MM.1S (cell line): ENCODE data around the gene TSPAN17.
"Not testable (repeated sequence)": the region's sequence is repeated elsewhere in the genome, so short reads cannot be mapped to it uniquely, and the experiment has no call there.

Experiments used
- DNase-seq: peaks from one replicate; pipeline ENCODE4 v3.0.0-alpha.2; 2015
- H2AFZ ChIP-seq: fragments of 300-600 bp; sonication (generic); 2 replicates; pipeline ENCODE4 v1.6.0; 2016; ENCODE audit warnings: antibody characterized with exemption, low read length
- H3F3A ChIP-seq: fragments of 300-600 bp; sonication (generic); 2 replicates; pipeline ENCODE4 v1.6.1; 2016; ENCODE audit warnings: mild to moderate bottlenecking, antibody characterized with exemption, low read length, moderate library complexity, mixed read lengths; ENCODE audit not compliant: insufficient read depth
- H3K27ac ChIP-seq: fragments of 300-600 bp; sonication (generic); 2 replicates; pipeline ENCODE4 v1.5.1; 2016; ENCODE audit warnings: mild to moderate bottlenecking, low read length
- H3K27me3 ChIP-seq: fragments of 300-600 bp; sonication (generic); replicated peaks from 2 replicates; pipeline ENCODE4 v1.6.0; 2016; ENCODE audit warnings: low read length; ENCODE audit not compliant: insufficient read depth
- H3K36me3 ChIP-seq: fragments of 300-600 bp; sonication (generic); replicated peaks from 2 replicates; pipeline ENCODE4 v1.6.1; 2016; ENCODE audit warnings: mild to moderate bottlenecking, low read length, mixed read lengths; ENCODE audit not compliant: insufficient read depth
- H3K4me1 ChIP-seq: fragments of 300-600 bp; sonication (generic); 2 replicates; pipeline ENCODE4 v1.6.1; 2016; ENCODE audit warnings: low read length, mixed read lengths
- H3K4me2 ChIP-seq: fragments of 300-600 bp; sonication (generic); 2 replicates; pipeline ENCODE4 v1.6.0; 2016; ENCODE audit warnings: low read depth, low read length
- H3K4me3 ChIP-seq: fragments of 300-600 bp; sonication (generic); 2 replicates; pipeline ENCODE4 v1.5.1; 2016; ENCODE audit warnings: low read length, mixed read lengths
- H3K79me2 ChIP-seq: fragments of 300-600 bp; sonication (generic); 2 replicates; pipeline ENCODE4 v1.6.1; 2016; ENCODE audit warnings: mixed run types, low read length, mixed read lengths
- H3K9ac ChIP-seq: fragments of 300-600 bp; sonication (generic); 2 replicates; pipeline ENCODE4 v1.6.1; 2016; ENCODE audit warnings: low read length, mixed read lengths
- H3K9me2 ChIP-seq: fragments of 300-600 bp; sonication (generic); replicated peaks from 2 replicates; pipeline ENCODE4 v1.6.1; 2016; ENCODE audit warnings: mild to moderate bottlenecking, low read length, mixed read lengths; ENCODE audit not compliant: insufficient read depth
- H3K9me3 ChIP-seq: fragments of 300-600 bp; sonication (generic); replicated peaks from 2 replicates; pipeline ENCODE4 v1.6.1; 2016; ENCODE audit warnings: mild to moderate bottlenecking, low read length, mixed read lengths; ENCODE audit not compliant: insufficient read depth
- H4K20me1 ChIP-seq: fragments of 300-600 bp; sonication (generic); 2 replicates; pipeline ENCODE4 v1.6.1; 2016; ENCODE audit warnings: mild to moderate bottlenecking, low read length, moderate library complexity, mixed read lengths; ENCODE audit not compliant: insufficient read depth
- EZH2 ChIP-seq: fragments of 300-600 bp; sonication (generic); optimal IDR thresholded peaks from 2 replicates; pipeline ENCODE3; 2017; ENCODE audit warnings: low read depth, mild to moderate bottlenecking, antibody characterized with exemption, low read length, mixed read lengths
- EZH2phosphoT487 ChIP-seq: fragments of 300-600 bp; sonication (generic); IDR thresholded peaks from 2 replicates; pipeline ENCODE4 v1.6.1; 2018; ENCODE audit warnings: antibody characterized with exemption, low read length
- TF ChIP-seq, protein P1 (sequence below): fragments of 300-600 bp; sonication (generic); IDR thresholded peaks from 2 replicates; pipeline ENCODE4 v1.5.1; 2016; ENCODE audit warnings: antibody characterized with exemption, low read length, mixed read lengths

TSPAN17 gene, protein sequence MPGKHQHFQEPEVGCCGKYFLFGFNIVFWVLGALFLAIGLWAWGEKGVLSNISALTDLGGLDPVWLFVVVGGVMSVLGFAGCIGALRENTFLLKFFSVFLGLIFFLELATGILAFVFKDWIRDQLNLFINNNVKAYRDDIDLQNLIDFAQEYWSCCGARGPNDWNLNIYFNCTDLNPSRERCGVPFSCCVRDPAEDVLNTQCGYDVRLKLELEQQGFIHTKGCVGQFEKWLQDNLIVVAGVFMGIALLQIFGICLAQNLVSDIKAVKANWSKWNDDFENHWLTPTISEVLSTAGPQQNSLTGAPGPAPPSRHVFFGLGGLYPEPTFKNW

GRCh38 chr5:176647030-176647842, at the start of gene TSPAN17:
TSPAN17 (plus strand) TSS chr5:176647484; CDS start chr5:176647616, 132 bp downstream.
- Histone ChIP-seq H3K4me2 (peak within 1 kb of the TSS; percentile 88), H3K4me1 (peaks cover 19% of the 10 kb centered on the region), H3K79me2 (peaks cover 13% of the 10 kb centered on the region), H4K20me1 (no peaks in the 10 kb centered on the region), H3K27me3 (no peaks in the 10 kb centered on the region), H3K9me2 (no peaks in the 10 kb centered on the region), H3K4me3 (peak within 1 kb of the TSS; percentile 86), H3F3A (no peaks in the 10 kb centered on the region), H3K27ac (no peak within 1 kb of the TSS), H3K9me3 (no peaks in the 10 kb centered on the region), H2AFZ (peak within 1 kb of the TSS; percentile 98), H3K9ac (peak within 1 kb of the TSS; percentile 89), H3K36me3 (no peaks in the 10 kb centered on the region)
- peak; percentile 99 for DNase-seq
- TF ChIP-seq EZH2phosphoT487 = no peak
- TF ChIP-seq EZH2 = no peak
- TF ChIP-seq, protein P1, sequence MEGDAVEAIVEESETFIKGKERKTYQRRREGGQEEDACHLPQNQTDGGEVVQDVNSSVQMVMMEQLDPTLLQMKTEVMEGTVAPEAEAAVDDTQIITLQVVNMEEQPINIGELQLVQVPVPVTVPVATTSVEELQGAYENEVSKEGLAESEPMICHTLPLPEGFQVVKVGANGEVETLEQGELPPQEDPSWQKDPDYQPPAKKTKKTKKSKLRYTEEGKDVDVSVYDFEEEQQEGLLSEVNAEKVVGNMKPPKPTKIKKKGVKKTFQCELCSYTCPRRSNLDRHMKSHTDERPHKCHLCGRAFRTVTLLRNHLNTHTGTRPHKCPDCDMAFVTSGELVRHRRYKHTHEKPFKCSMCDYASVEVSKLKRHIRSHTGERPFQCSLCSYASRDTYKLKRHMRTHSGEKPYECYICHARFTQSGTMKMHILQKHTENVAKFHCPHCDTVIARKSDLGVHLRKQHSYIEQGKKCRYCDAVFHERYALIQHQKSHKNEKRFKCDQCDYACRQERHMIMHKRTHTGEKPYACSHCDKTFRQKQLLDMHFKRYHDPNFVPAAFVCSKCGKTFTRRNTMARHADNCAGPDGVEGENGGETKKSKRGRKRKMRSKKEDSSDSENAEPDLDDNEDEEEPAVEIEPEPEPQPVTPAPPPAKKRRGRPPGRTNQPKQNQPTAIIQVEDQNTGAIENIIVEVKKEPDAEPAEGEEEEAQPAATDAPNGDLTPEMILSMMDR = peak; percentile 34

DNA sequence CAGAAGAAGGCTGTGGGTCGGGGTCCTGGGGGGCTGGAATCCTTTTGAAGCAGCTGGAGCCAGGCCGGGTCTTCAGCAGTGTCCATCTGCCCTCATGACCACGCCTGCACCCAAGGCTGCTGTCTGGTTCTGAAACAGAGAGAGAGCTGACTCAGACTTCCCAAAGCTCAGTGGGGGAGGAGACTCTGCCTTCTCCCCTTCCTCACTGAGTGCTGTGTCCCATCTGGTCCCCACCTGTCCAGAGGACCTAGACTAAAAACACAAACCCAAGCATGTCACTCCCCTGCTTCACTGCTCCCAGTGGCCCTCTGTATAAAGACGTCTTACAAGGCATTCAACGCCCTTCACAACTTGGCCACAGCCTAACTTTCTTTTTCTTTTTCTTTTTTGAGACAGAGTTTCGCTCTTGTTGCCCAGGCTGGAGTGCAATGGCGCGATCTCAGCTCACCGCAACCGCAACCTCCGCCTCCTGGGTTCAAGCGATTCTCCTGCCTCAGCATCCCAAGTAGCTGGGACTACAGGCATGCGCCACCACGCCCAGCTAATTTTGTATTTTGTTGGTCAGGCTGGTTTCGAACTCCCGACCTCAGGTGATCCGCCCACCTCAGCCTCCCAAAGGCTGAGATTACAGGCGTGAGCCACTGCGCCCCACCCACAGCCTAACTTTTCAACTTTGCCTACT, 47.4 kb upstream of the TSPAN17 start:
- not testable (repeated sequence) for H3K36me3 ChIP-seq, H4K20me1 ChIP-seq, H3K9me3 ChIP-seq, H3K27me3 ChIP-seq, H3K79me2 ChIP-seq, H3K9me2 ChIP-seq
- H2AFZ ChIP-seq = peak overlapping the region; percentile 25; the same call in 1 of the 2 replicates
- H3F3A ChIP-seq = peaks cover 13% of the 10 kb centered on the region
- DNase-seq = peak; percentile 87
- H3K4me3 ChIP-seq = peak overlapping the region; percentile 31
- peak overlapping the region; percentile 92 for H3K27ac ChIP-seq
- H3K9ac ChIP-seq = peak overlapping the region; percentile 42; the same call in 1 of the 2 replicates
- H3K4me2 ChIP-seq = peak overlapping the region; percentile 73
- H3K4me1 ChIP-seq = peaks cover 18% of the 10 kb centered on the region

GRCh38 chr5:176601901-176602482, 45.3 kb upstream of the TSPAN17 start:
- peaks cover 5% of the 10 kb centered on the region; the same call in 1 of the 2 replicates for H3K36me3 ChIP-seq
- peaks cover 18% of the 10 kb centered on the region for H3K4me1 ChIP-seq
- H3K79me2 ChIP-seq = no peaks in the 10 kb centered on the region
- H3K27me3 ChIP-seq = no peaks in the 10 kb centered on the region
- no peaks in the 10 kb centered on the region for H3K9me3 ChIP-seq
- TF ChIP-seq EZH2 (no peak), EZH2phosphoT487 (no peak)
- TF ChIP-seq, protein P1 = no peak
- no peaks in the 10 kb centered on the region for H3K9me2 ChIP-seq
- no peak overlapping the region for H3K27ac ChIP-seq
- H3F3A ChIP-seq = peaks cover 13% of the 10 kb centered on the region
- DNase-seq = no peak
- no peak overlapping the region for H2AFZ ChIP-seq
- no peak overlapping the region for H3K4me3 ChIP-seq
- H3K4me2 ChIP-seq = no peak overlapping the region
- no peak overlapping the region for H3K9ac ChIP-seq
- H4K20me1 ChIP-seq = no peaks in the 10 kb centered on the region
